Skeletal muscle tissue (tissue), 4 donors: ENCODE data around the gene ABITRAM. TPM values are rescaled to one million over a fixed set of nuclear protein-coding genes. Genes with fewer than 3 reads are reported as not detected.

Experiments used
- H3K27ac ChIP-seq: one replicate; pipeline ENCODE4 v1.7.0; 2013; ENCODE audit warnings: mild to moderate bottlenecking, low read depth, low read length, inconsistent platforms
- H3K27me3 ChIP-seq, 3 donors: one replicate each; pipeline ENCODE4 v1.7.0; 2013; ENCODE audit warnings: low read length in 3 of 3; ENCODE audit not compliant: control insufficient read depth in 3 of 3, insufficient read depth in 3 of 3
- H3K36me3 ChIP-seq, 3 donors: one replicate each; pipeline ENCODE4 v1.7.0; 2013; ENCODE audit warnings: low read length in 3 of 3; ENCODE audit not compliant: control insufficient read depth in 3 of 3, insufficient read depth in 3 of 3
- H3K4me1 ChIP-seq, 3 donors: one replicate each; pipeline ENCODE4 v1.7.0; 2013; ENCODE audit warnings: low read length in 3 of 3, mild to moderate bottlenecking in 3 of 3; ENCODE audit not compliant: control insufficient read depth in 3 of 3, insufficient read depth in 3 of 3
- H3K4me3 ChIP-seq, 3 donors: one replicate each; pipeline ENCODE4 v1.7.0; 2013; ENCODE audit warnings: low read length in 3 of 3
- H3K9ac ChIP-seq, 3 donors: one replicate each; pipeline ENCODE4 v1.7.0; 2013; ENCODE audit warnings: low read length in 3 of 3, mild to moderate bottlenecking in 3 of 3, moderate library complexity in 2 of 3, low read depth in 1 of 3
- H3K9me3 ChIP-seq, 3 donors: one replicate each; pipeline ENCODE4 v1.7.0; 2013; ENCODE audit warnings: low read length in 3 of 3; ENCODE audit not compliant: control insufficient read depth in 3 of 3
- total RNA-seq: library from RNA; depleted of rRNA; stranded (reverse); fragments of >200 nt; gene quantifications from one replicate; pipeline ENCODE4 v1.2.3, GENCODE V29; 2014
- donor health status: Osteomylitis.

Gene ABITRAM
- total RNA-seq, 1 donor from 2014 or later: 3.1 TPM

- Histone ChIP-seq H3K4me1 (no peaks in the 10 kb centered on the region), H3K9ac (no peak overlapping the region), H3K36me3 (peaks cover 26 to 71% (median 64%) of the 10 kb centered on the region in 3 donors), H3K9me3 (no peaks in the 10 kb centered on the region), H3K27ac (no peak overlapping the region), H3K4me3 (no peak overlapping the region), H3K27me3 (no peaks in the 10 kb centered on the region)
Observed at GRCh38 chr9:108921200-108921599, 13.0 kb upstream of the ABITRAM start.

DNA sequence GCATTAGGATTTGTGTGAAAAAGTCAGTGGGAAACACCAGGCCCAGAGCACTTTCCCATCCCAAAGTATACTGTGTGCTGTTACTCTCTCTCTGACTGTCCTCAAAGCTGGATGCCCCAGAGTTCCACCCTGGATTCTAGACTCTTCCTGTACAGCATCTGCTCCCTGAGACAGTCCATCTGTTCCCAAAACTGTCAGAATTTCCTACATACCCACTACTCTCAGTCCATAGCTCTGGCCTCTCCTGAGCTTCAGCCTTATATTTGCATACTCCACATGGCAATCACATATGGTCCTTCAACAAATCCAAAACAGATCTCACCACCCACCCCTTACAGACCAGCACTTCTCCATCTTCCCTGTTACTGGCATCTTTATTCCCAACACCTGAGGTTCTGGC, 9.7 kb upstream of the ABITRAM start:
- no peaks in the 10 kb centered on the region for H3K4me1 ChIP-seq
- peaks cover 18 to 81% (median 65%) of the 10 kb centered on the region in 3 donors for H3K36me3 ChIP-seq
- H3K9ac ChIP-seq: no peak overlapping the region
- H3K27ac ChIP-seq: no peak overlapping the region
- no peak overlapping the region for H3K4me3 ChIP-seq
- H3K27me3 ChIP-seq: no peaks in the 10 kb centered on the region
- H3K9me3 ChIP-seq: no peaks in the 10 kb centered on the region

GRCh38 chr9:108928386-108928785, 5.8 kb upstream of the ABITRAM start:
- peaks cover 14 to 52% (median 43%) of the 10 kb centered on the region in 3 donors for H3K36me3 ChIP-seq
- H3K27me3 ChIP-seq: no peaks in the 10 kb centered on the region

GRCh38 chr9:108933231-108933717, 926 bp upstream of the ABITRAM start:
- peaks cover 0 to 9% (median 5%) of the 10 kb centered on the region in 3 donors for H3K36me3 ChIP-seq
- peak overlapping the region; percentile 84 for H3K27ac ChIP-seq
- no peaks in the 10 kb centered on the region for H3K27me3 ChIP-seq
- peaks cover 14 to 33% (median 16%) of the 10 kb centered on the region in 3 donors for H3K4me1 ChIP-seq
- H3K4me3 ChIP-seq: peak overlapping the region; percentile 99
- H3K9ac ChIP-seq: peak overlapping the region; percentile 92 to 96 (median 93)
- no peaks in the 10 kb centered on the region for H3K9me3 ChIP-seq

More at GRCh38 chr9:108928386-108928785, 5.8 kb upstream of the ABITRAM start:
- Histone ChIP-seq H3K4me1 (peaks cover 8 to 11% (median 8%) of the 10 kb centered on the region in 3 donors), H3K4me3 (no peak overlapping the region), H3K9me3 (no peaks in the 10 kb centered on the region), H3K9ac (no peak overlapping the region), H3K27ac (no peak overlapping the region)

GRCh38 chr9:108933718-108934322, 380 bp upstream of the ABITRAM start, which contains the start of gene ELP1:
ELP1 (minus strand) TSS chr9:108934124; CDS start chr9:108931146, 2,978 bp downstream.
- peaks cover 0 to 5% (median 4%) of the 10 kb centered on the region in 3 donors for H3K36me3 ChIP-seq
- H3K4me1 ChIP-seq: peaks cover 14 to 33% (median 16%) of the 10 kb centered on the region in 3 donors
- no peaks in the 10 kb centered on the region for H3K27me3 ChIP-seq
- H3K4me3 ChIP-seq: peak within 1 kb of the TSS; percentile 99
- no peaks in the 10 kb centered on the region for H3K9me3 ChIP-seq
- peak within 1 kb of the TSS; percentile 84 for H3K27ac ChIP-seq
- H3K9ac ChIP-seq: peak within 1 kb of the TSS; percentile 92 to 96 (median 93)

GRCh38 chr9:108937561-108938305, 3.5 kb downstream of the ABITRAM start:
- H3K4me3 ChIP-seq: no peak overlapping the region
- H3K4me1 ChIP-seq: peaks cover 11 to 29% (median 13%) of the 10 kb centered on the region in 3 donors
- H3K36me3 ChIP-seq: peaks cover 6 to 20% (median 15%) of the 10 kb centered on the region in 3 donors
- H3K9ac ChIP-seq: no peak overlapping the region
- no peaks in the 10 kb centered on the region for H3K27me3 ChIP-seq
- no peak overlapping the region for H3K27ac ChIP-seq
- H3K9me3 ChIP-seq: no peaks in the 10 kb centered on the region

GRCh38 chr9:108939975-108940374, 5.8 kb downstream of the ABITRAM start:
- no peak overlapping the region for H3K4me3 ChIP-seq
- no peaks in the 10 kb centered on the region for H3K9me3 ChIP-seq
- H3K27me3 ChIP-seq: no peaks in the 10 kb centered on the region
- H3K36me3 ChIP-seq: peaks cover 6 to 22% (median 20%) of the 10 kb centered on the region in 3 donors
- H3K9ac ChIP-seq: no peak overlapping the region
- no peak overlapping the region for H3K27ac ChIP-seq
- H3K4me1 ChIP-seq: peaks cover 2 to 9% (median 3%) of the 10 kb centered on the region in 3 donors

DNA sequence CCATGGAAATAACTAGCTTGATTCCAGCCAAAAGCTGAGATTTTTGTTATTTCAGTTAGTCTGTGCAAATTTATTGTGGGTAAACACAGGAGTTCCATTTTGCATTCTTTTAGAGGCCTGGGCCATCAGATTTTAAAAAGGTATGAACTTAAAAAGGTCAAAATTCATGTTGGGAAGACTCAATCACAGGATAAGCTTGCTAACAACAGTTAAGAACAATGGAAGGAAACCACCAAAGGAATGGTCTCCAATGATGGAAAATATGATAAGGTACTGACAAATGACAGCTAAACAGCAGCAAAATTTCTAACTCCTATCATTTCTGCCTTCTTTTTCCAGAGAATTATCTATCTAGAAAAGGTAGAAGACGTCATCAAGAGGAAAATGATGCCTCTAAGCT, 16.0 kb downstream of the ABITRAM start:
- Histone ChIP-seq H3K4me1 (no peaks in the 10 kb centered on the region), H3K9me3 (no peaks in the 10 kb centered on the region)

DNA sequence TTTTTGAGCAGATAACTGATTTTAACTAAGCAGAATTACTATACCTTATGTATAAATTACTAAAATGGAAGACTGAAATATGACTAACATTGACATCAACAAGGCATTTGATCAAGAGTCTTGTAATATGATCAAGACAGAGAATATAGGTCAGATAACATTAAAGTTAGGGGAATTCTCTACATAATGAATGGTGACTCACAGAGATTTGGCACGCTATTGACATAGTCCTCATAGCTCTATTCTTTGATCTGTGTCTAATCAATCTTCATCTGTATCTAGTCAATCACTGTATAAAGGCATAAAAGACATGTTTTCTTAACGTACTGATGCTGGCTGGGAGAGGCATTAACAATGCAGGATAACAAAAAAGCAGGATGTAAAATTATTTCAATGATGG, 17.4 kb downstream of the ABITRAM start:
- no peak overlapping the region for H3K9ac ChIP-seq
- H3K9me3 ChIP-seq: no peaks in the 10 kb centered on the region
- H3K27ac ChIP-seq: no peak overlapping the region
- peaks cover 0 to 5% (median 2%) of the 10 kb centered on the region in 3 donors for H3K36me3 ChIP-seq
- H3K4me3 ChIP-seq: no peak overlapping the region
- no peaks in the 10 kb centered on the region for H3K4me1 ChIP-seq
- no peaks in the 10 kb centered on the region for H3K27me3 ChIP-seq

More for the DNA sequence above, 16.0 kb downstream of the ABITRAM start:
- Histone ChIP-seq H3K27me3 (no peaks in the 10 kb centered on the region), H3K9ac (no peak overlapping the region), H3K36me3 (peaks cover 0 to 5% (median 2%) of the 10 kb centered on the region in 3 donors), H3K4me3 (no peak overlapping the region), H3K27ac (no peak overlapping the region)
